Renal cortical epithelial cell (primary cell): ENCODE results near the gene PLAU. TPM values are rescaled to one million over a fixed set of nuclear protein-coding genes. Genes with fewer than 3 reads are reported as not detected.
A peak's percentile ranks its signal among the peaks of the same experiment; 100 is the strongest.
"Not testable (repeated sequence)": the region's sequence is repeated elsewhere in the genome, so short reads cannot be mapped to it uniquely, and the experiment has no call there.

ENCODE experiments used
- DNase-seq: peaks from one replicate; pipeline ENCODE4 v3.0.0-alpha.2; 2011; ENCODE audit warnings: low read depth
- total RNA-seq: library from RNA; depleted of rRNA; stranded (reverse); fragments of >200 nt; gene quantifications from 2 replicates; pipeline ENCODE4 v1.2.3, GENCODE V29; 2014

Gene PLAU
- total RNA-seq, 1 donor from 2014 or later: 238 TPM

DNA sequence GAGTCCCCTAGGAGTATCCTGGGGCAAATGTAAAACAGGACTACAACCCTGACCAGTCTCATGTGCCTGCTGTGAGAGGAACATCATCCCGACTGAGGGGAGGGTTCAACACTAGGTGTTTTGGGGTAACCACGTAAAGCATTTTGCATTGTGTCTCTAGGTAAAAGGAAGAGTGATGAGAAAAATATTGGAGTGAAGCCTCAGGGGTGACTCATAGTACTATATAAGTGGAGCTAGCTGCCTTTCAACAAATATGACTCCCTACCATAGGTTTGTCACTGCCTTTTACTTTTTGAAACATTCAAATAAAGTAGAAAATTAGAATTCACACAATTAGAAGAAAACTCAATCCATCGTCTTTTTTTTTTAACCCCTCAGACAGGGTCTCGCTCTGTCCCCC lies 34.0 kb upstream of the PLAU start:
- DNase-seq: peak; percentile 25

- DNase-seq: no peak
These were observed 33.3 kb upstream of the PLAU start for GRCh38 chr10:73877533-73878160.

- no peak for DNase-seq
These were observed 32.6 kb upstream of the PLAU start for GRCh38 chr10:73878365-73878764.

DNA sequence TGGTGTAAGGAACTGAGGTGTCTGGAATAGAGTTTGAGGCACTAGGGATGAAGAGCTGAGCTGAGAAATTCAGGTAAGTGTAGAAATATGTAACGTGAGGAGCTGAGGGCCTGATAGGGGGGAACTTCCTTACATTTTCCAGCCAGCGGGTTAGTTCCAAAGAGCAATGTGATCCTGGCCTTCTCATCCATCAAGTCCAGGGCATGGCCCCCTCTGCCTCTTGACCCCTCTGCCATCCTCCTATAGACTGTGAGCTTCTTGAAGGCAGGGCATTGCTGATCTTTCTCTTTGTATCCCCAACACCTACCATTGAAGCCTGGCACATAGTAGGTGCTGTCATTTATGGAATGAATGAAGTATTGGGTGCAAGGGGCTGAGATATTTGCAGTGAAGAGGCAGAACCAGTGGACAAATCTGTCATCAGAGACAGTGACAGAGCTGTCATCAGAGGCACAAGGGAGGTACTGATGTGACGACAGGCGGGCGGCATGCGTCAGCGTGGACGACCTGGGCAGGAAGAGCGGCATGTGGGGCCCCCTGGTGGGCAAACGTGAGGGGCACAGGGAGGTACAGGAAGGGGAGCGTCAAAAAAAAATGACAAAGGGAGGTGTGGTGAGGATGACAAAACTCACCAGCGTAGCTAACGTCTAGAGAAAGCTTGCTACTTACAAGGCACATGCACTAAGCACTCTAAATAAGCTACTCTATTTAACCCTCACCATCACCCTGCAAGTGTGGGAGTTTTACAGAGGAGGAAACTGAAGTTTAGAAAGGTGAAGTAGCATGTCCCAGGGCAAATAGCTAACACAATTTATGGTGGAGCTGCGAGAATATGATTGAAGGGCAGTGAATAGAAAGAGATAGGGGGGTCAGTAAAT lies 31.4 kb upstream of the PLAU start:
- peak; percentile 59 for DNase-seq

GRCh38 chr10:73881221-73881919 lies 29.6 kb upstream of the PLAU start:
- DNase-seq: no peak

DNA sequence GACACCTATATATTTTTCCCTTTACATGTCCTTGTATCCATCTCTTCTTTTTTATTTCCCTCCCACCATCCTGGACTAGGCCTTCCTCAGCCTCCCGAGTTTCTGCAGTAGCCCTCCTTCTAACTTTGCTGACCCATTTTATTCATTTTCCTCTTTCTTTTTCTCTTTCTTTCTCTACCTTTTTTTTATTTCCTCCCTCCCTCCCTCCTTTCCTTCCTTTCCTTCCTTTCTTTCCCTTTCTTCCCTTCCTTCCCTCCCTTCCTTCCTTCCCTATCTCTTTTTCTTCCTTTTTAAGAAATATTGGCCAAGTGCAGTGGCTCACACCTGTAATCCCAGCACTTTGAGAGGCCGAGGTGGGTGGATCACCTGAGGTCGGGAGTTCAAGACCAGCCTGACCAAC lies 26.9 kb upstream of the PLAU start:
- no peak for DNase-seq

- DNase-seq: peak; percentile 68
These were observed 24.8 kb upstream of the PLAU start for GRCh38 chr10:73886085-73886529.

- peak; percentile 21 for DNase-seq
These were observed 24.2 kb upstream of the PLAU start for GRCh38 chr10:73886661-73887293.

- DNase-seq: peak; percentile 91
These were observed 23.5 kb upstream of the PLAU start for GRCh38 chr10:73887294-73888039.

DNA sequence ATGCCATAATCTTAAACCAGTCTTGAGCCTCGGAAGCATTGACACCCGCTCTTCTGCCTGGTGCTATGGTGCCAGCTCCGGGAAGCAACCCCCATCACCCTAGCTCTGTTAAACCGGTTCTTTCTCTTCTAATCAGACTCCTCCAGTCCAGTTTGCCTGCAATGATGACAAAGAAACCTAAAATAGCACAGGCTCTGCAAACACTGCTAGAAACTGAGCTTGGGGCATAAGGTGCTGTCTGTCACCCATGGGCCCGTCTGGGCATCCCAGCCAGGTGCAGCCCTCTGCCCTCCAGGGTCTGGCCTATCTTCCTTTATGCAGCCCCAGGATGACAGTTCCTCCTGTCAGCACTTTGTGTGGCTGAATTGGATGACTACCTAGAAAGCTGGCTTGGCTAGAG lies 22.4 kb upstream of the PLAU start:
- DNase-seq: peak; percentile 34

GRCh38 chr10:73889014-73889413 lies 21.9 kb upstream of the PLAU start:
- DNase-seq: peak; percentile 89

DNA sequence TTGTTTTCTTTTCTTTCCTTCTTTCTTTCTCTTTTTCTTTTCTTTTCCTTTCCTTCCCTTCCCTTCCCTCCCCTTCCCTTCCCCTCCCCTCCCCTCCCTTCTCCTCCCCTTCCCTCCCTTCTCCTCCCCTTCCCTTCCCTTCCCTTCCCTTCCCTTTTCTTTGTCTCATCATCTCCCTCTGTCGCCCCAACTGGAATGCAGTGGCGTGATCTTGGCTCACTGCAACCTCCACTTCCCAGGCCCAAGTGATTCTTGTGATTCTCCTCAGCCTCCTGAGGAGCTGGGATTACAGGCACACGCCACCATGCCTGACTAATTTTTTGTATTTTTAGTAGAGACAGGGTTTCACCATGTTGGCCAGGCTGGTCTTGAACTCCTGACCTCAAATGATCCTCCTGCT lies 21.5 kb upstream of the PLAU start:
- not testable (repeated sequence) for DNase-seq

GRCh38 chr10:73890261-73890660 lies 20.7 kb upstream of the PLAU start:
- no peak for DNase-seq

- not testable (repeated sequence) for DNase-seq
These were observed 20.1 kb upstream of the PLAU start for GRCh38 chr10:73890830-73891229.

DNA sequence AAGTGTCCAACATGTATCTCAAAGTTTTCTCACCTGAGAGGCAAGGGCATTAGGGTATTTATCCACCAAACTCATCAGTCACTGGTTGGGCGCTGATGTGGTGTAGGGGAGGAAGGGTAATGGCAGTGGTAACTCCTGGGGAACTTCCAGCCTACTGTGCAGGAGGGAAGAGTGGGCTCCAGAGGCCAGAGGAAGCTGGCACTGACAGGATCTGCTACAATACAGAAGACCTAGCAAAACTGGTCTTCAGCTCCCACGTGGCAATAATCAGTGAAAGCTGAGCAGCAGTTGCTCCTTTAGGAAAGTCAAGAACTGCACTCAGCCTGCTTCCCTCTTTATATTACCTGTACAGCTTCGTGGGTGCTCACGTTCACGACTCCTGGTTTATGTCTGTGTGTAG lies 19.4 kb upstream of the PLAU start:
- DNase-seq: no peak

- DNase-seq: no peak
These were observed 18.5 kb upstream of the PLAU start for GRCh38 chr10:73892310-73893030.

DNA sequence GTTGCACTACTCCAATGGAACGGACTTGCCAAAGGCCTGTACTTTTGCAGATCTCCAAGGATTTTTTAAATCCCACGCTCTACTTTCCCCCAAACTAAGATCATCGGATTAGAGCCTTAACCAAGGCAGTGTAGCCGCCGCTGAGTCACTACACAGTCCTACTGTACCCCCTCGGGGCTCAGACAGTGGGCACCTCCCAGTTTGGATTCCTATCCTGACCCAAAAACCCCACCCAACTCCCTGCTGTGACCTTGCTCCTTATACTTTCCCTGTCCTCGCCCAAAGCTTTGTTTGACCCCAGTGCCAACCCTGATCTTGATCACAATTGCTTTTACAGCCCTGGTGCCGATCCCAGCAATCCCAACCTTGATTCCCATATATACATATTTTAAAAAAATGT lies 17.5 kb upstream of the PLAU start:
- DNase-seq: no peak

DNA sequence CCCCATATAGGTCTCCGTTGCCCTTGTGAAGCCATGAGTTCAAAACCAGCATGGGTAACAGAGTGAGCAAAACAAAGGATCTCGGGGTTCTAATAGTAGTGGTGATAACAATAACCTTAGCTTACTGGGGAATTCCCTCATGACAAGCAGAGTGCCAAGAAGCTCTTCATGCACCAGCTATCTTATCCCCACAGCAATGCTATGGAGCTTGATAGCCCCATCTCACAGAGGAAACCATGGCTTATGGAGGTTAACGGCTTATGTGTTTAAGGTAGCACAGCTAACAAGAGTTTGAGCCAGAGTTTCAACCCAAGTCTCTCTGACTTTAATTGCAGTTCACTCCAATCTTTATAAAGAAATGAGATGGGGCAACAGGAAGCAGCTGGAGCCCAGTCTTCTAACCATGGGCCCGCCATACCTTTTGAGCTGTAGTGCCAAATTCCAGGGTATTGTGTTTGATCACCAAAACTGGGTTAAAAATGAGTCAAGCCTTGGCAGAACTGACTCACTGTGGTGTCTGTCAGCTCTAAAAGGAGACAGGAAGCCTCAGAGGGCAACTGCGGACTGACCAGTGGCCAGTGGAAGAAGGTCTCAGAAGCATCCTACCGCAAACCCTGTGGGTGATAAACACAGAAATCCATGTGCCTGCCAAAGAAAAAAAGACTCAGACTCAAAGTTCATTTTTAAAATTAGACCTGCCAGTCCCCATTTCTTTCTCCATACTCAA lies 16.5 kb upstream of the PLAU start:
- peak; percentile 95 for DNase-seq

DNA sequence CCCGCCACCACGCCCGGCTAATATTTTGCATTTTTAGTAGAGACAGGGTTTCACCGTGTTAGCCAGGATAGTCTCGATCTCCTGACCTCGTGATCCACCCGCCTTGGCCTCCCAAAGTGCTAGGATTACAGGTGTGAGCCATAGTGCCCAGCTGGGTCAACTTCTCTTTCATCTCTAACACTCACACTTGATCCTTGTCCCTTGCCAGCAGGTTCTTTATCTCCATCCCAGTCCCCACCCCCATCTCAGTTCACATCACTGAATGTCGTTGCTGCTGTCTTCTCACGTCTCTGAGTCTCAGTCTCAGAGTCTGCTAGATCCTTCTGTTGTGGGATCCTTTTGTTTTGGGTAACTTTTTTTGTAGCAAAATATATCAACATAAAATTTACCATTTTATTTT lies 15.6 kb upstream of the PLAU start:
- DNase-seq: not testable (repeated sequence)

DNA sequence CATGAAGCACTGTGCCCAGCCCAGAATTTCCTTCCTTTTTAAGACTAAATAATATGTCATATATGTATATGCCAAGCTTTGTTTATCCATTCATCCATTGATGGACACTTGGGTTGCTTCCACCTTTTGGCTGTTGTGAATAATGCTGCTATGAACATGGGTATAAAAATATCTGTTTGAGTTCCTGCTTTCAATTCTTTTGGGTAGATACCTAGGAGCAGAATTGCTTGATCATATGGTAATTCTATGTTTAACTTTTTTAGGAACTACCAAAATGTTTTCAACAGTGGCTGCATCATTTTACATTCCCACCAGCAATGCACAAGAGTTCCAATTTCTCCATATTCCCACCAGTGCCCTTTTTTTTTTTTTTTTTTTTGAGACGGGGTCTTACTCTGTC lies 13.2 kb upstream of the PLAU start:
- DNase-seq: no peak
